Liver (tissue), 9 donors: ENCODE results near the gene APPL2. TPM values are rescaled to one million over a fixed set of nuclear protein-coding genes. Genes with fewer than 3 reads are reported as not detected.

Source experiments
- DNase-seq: peaks from one replicate; pipeline ENCODE4 v3.0.0-alpha.2; 2017; ENCODE audit warnings: low spot score
- H3K27ac ChIP-seq, 2 donors: one replicate each; pipeline ENCODE4 v1.7.0; 2013; ENCODE audit warnings: inconsistent platforms in 2 of 2, low read length in 2 of 2, control low read depth in 1 of 2, low read depth in 1 of 2, mild to moderate bottlenecking in 1 of 2
- H3K27me3 ChIP-seq, 4 donors: one replicate each; pipeline versions ENCODE4 v1.6.1 to v1.7.0; 2013; ENCODE audit warnings: low read length in 3 of 4, inconsistent platforms in 1 of 4, mild to moderate bottlenecking in 1 of 4, moderate library complexity in 1 of 4; ENCODE audit not compliant: control insufficient read depth in 4 of 4, insufficient read depth in 4 of 4
- H3K36me3 ChIP-seq, 4 donors: one replicate each; pipeline versions ENCODE4 v1.6.1 to v1.7.0; 2013; ENCODE audit warnings: low read length in 3 of 4, mild to moderate bottlenecking in 3 of 4, low read depth in 1 of 4, moderate library complexity in 1 of 4; ENCODE audit not compliant: control insufficient read depth in 4 of 4, insufficient read depth in 3 of 4
- H3K4me1 ChIP-seq, 4 donors: one replicate each; pipeline versions ENCODE4 v1.6.1 to v1.7.0; 2013; ENCODE audit warnings: low read length in 3 of 4, mild to moderate bottlenecking in 3 of 4, moderate library complexity in 1 of 4; ENCODE audit not compliant: control insufficient read depth in 4 of 4, insufficient read depth in 4 of 4
- H3K4me3 ChIP-seq, 3 donors: one replicate each; pipeline versions ENCODE4 v1.6.1 to v1.7.0; 2013; ENCODE audit warnings: low read length in 3 of 3, control low read depth in 1 of 3, low read depth in 1 of 3, mild to moderate bottlenecking in 1 of 3
- H3K9ac ChIP-seq, 2 donors: one replicate each; pipeline ENCODE4 v1.7.0; 2013; ENCODE audit warnings: low read length in 2 of 2, mild to moderate bottlenecking in 2 of 2, moderate library complexity in 2 of 2, control low read depth in 1 of 2, low read depth in 1 of 2
- H3K9me3 ChIP-seq, 4 donors: one replicate each; pipeline versions ENCODE4 v1.6.1 to v1.7.0; 2013; ENCODE audit warnings: low read length in 3 of 4; ENCODE audit not compliant: control insufficient read depth in 4 of 4
- FOXA2 ChIP-seq: IDR thresholded peaks from 2 replicates; pipeline ENCODE4 v1.6.1; 2016; ENCODE audit warnings: antibody characterized with exemption
- GABPA ChIP-seq, 2 donors: IDR thresholded peaks in 1 of 2; conservative IDR thresholded peaks in 1 of 2; 2 replicates each; pipeline ENCODE4 v1.6.1; 2016; ENCODE audit warnings: antibody characterized with exemption in 2 of 2, mild to moderate bottlenecking in 1 of 2, moderate library complexity in 1 of 2
- HNF4A ChIP-seq, 2 donors: conservative IDR thresholded peaks; 2 replicates each; pipeline ENCODE4 v1.6.1; 2016; ENCODE audit warnings: antibody characterized with exemption in 2 of 2, mild to moderate bottlenecking in 2 of 2
- HNF4G ChIP-seq: IDR thresholded peaks from 2 replicates; pipeline ENCODE4 v1.6.1; 2016; ENCODE audit warnings: antibody characterized with exemption
- JUND ChIP-seq, 2 donors: IDR thresholded peaks; 2 replicates each; pipeline ENCODE4 v1.6.1; 2016; ENCODE audit warnings: antibody characterized with exemption in 2 of 2
- MAX ChIP-seq: IDR thresholded peaks from 2 replicates; pipeline ENCODE4 v1.6.1; 2016; ENCODE audit warnings: antibody characterized with exemption
- NR2F2 ChIP-seq: IDR thresholded peaks from 2 replicates; pipeline ENCODE4 v1.6.1; 2016; ENCODE audit warnings: antibody characterized with exemption
- RAD21 ChIP-seq, 2 donors: IDR thresholded peaks; 2 replicates each; pipeline ENCODE4 v1.6.1; 2016; ENCODE audit warnings: antibody characterized with exemption in 2 of 2, mild to moderate bottlenecking in 2 of 2
- RXRA ChIP-seq, 2 donors: IDR thresholded peaks; 2 replicates each; pipeline ENCODE4 v1.6.1; 2017 to 2018; ENCODE audit warnings: antibody characterized with exemption in 2 of 2, mild to moderate bottlenecking in 1 of 2
- TAF1 ChIP-seq: conservative IDR thresholded peaks from 2 replicates; pipeline ENCODE4 v1.6.1; 2016; ENCODE audit warnings: antibody characterized with exemption, mild to moderate bottlenecking
- YY1 ChIP-seq: IDR thresholded peaks from 2 replicates; pipeline ENCODE4 v1.6.1; 2016; ENCODE audit warnings: antibody characterized with exemption, mild to moderate bottlenecking
- WGBS: extraction: QIAGEN DNeasy Blood & Tissue Kit; methylation state at CpG from one replicate; pipeline ENCODE4 v1.1.7; 2013; 5-methylcytosine and 5-hydroxymethylcytosine counted together
- polyA plus RNA-seq, 2 donors: library from polyadenylated mRNA; stranded (reverse) in 1 of 2; unstranded in 1 of 2; fragments of 200-250 nt in 1 of 2; fragments of >200 nt in 1 of 2; fragmentation: Nextera tagmentation in 1 of 2; extraction: Ambion mirVana in 1 of 2; gene quantifications; one replicate each; pipeline versions ENCODE4 v1.2.1 to v1.2.3, GENCODE V29; 2013 to 2015
- total RNA-seq, 2 donors: library from RNA; depleted of rRNA; stranded (reverse); fragments of >200 nt; gene quantifications; one replicate each; pipeline ENCODE4 v1.2.3, GENCODE V29; 2014
- TF ChIP-seq, protein P1 (sequence below): IDR thresholded peaks from 2 replicates; pipeline ENCODE4 v1.6.1; 2016; ENCODE audit warnings: antibody characterized with exemption
- TF ChIP-seq, protein P2 (sequence below): IDR thresholded peaks from 2 replicates; pipeline ENCODE4 v1.6.1; 2016; ENCODE audit warnings: antibody characterized with exemption
- TF ChIP-seq, protein P3 (sequence below): fragments of 150-350 bp; IDR thresholded peaks from 2 replicates; pipeline ENCODE4 v1.5.1; 2017; ENCODE audit warnings: improper control_type of control experiment, low read depth, low read length; ENCODE audit not compliant: missing input control
- donor health status: healthy.
- donor health status: healthy.
- donor health status: healthy.
- donor health status: healthy.
- donor health status: healthy.

APPL2 gene
- total and polyA plus RNA-seq, 4 donors, result 7.1 to 21.2 (median 12.7) TPM

DNA sequence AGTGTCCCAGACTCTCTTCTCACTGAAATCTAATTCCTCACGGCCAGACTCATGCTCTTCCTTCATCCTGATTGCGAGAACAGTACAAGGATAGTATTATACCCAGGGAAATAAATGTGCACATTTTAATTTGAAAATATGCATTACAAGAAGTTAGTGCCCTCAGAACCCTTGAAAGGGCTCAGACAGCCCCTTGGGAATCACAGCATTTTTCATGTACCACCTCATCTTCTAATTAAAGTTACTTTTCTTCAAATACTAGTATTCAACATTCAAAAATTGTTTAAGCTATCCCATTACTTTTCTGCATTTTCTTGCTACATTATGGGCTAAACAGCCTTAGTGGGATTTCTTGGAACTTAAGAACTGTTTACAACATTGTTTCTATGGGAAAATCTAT lies 1.7 kb upstream of the APPL2 start (continued):
- TF ChIP-seq, protein P1, sequence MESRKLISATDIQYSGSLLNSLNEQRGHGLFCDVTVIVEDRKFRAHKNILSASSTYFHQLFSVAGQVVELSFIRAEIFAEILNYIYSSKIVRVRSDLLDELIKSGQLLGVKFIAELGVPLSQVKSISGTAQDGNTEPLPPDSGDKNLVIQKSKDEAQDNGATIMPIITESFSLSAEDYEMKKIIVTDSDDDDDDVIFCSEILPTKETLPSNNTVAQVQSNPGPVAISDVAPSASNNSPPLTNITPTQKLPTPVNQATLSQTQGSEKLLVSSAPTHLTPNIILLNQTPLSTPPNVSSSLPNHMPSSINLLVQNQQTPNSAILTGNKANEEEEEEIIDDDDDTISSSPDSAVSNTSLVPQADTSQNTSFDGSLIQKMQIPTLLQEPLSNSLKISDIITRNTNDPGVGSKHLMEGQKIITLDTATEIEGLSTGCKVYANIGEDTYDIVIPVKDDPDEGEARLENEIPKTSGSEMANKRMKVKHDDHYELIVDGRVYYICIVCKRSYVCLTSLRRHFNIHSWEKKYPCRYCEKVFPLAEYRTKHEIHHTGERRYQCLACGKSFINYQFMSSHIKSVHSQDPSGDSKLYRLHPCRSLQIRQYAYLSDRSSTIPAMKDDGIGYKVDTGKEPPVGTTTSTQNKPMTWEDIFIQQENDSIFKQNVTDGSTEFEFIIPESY, result no peak
- TF ChIP-seq YY1, result no peak
- TF ChIP-seq, protein P2, sequence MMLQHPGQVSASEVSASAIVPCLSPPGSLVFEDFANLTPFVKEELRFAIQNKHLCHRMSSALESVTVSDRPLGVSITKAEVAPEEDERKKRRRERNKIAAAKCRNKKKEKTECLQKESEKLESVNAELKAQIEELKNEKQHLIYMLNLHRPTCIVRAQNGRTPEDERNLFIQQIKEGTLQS, result no peak

- DNase-seq, result no peak
- peaks cover 3 to 30% (median 14%) of the 10 kb centered on the region in 4 donors for H3K4me1 ChIP-seq
Observed at GRCh38 chr12:105235281-105235731, 668 bp downstream of the APPL2 start.

DNA sequence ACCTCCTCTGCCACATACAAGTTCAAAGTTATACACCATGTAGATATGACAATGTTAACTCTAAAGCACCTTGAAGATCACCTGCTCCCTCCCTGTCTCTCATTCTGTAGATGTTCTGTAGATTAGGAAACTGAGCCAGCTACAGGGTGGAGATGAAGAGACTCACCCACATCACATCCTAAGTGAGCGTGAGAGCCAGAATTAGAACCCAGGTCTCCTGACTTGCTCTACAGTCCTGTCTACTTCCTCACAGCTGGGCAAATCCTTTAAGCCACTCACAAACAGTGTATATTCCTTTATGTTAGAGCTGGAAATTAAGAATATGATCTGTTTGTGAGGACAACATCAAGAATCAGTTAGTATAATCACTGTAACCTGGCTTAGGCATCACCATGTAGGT lies 1.8 kb downstream of the APPL2 start:
- H3K27ac ChIP-seq, result no peak overlapping the region
- peaks cover 4 to 30% (median 14%) of the 10 kb centered on the region in 4 donors for H3K4me1 ChIP-seq
- WGBS, result 80% methylated on average over 1 of the region's 1 CpG

More at GRCh38 chr12:105235281-105235731, 668 bp downstream of the APPL2 start:
- Histone ChIP-seq H3K9me3 (no peaks in the 10 kb centered on the region), H3K9ac (peak overlapping the region; percentile 42 to 92), H3K27ac (peak overlapping the region; percentile 93 to 97), H3K4me3 (peak overlapping the region; percentile 82 to 98 (median 96)), H3K27me3 (no peaks in the 10 kb centered on the region), H3K36me3 (peaks cover 0 to 3% (median under 1%) of the 10 kb centered on the region in 4 donors)
- TF ChIP-seq JUND (IDR thresholded peaks at IDR 0.05) (no peak), NR2F2 (no peak), HNF4A (conservative IDR thresholded peaks at IDR 0.05) (no peak), MAX (no peak), TAF1 (no peak), GABPA (IDR thresholded peaks at IDR 0.05 in 1 of 2, conservative IDR thresholded peaks at IDR 0.05 in 1 of 2) (no peak), RXRA (IDR thresholded peaks at IDR 0.05) (no peak), FOXA2 (no peak), YY1 (no peak), HNF4G (no peak), RAD21 (IDR thresholded peaks at IDR 0.05) (no peak)
- TF ChIP-seq, protein P1, result no peak
- TF ChIP-seq, protein P3, sequence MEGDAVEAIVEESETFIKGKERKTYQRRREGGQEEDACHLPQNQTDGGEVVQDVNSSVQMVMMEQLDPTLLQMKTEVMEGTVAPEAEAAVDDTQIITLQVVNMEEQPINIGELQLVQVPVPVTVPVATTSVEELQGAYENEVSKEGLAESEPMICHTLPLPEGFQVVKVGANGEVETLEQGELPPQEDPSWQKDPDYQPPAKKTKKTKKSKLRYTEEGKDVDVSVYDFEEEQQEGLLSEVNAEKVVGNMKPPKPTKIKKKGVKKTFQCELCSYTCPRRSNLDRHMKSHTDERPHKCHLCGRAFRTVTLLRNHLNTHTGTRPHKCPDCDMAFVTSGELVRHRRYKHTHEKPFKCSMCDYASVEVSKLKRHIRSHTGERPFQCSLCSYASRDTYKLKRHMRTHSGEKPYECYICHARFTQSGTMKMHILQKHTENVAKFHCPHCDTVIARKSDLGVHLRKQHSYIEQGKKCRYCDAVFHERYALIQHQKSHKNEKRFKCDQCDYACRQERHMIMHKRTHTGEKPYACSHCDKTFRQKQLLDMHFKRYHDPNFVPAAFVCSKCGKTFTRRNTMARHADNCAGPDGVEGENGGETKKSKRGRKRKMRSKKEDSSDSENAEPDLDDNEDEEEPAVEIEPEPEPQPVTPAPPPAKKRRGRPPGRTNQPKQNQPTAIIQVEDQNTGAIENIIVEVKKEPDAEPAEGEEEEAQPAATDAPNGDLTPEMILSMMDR, result no peak
- 2% methylated on average over 9 of the region's 9 CpGs for WGBS

More for the DNA sequence above, 1.8 kb downstream of the APPL2 start:
- Histone ChIP-seq H3K9me3 (no peaks in the 10 kb centered on the region), H3K27me3 (no peaks in the 10 kb centered on the region), H3K36me3 (peaks cover 0 to 3% (median under 1%) of the 10 kb centered on the region in 4 donors), H3K4me3 (peak overlapping the region in 1 of 3 donors; percentile 82), H3K9ac (no peak overlapping the region)
- TF ChIP-seq, protein P3, result no peak
- TF ChIP-seq FOXA2, result no peak
- no peak for TF ChIP-seq YY1
- TF ChIP-seq JUND (IDR thresholded peaks at IDR 0.05), result no peak
- TF ChIP-seq, protein P1, result no peak
- no peak for TF ChIP-seq GABPA (IDR thresholded peaks at IDR 0.05 in 1 of 2, conservative IDR thresholded peaks at IDR 0.05 in 1 of 2)
- no peak for DNase-seq
